Testis (tissue), 3 donors: Measurements from ENCODE around the gene CLEC2B. TPM values are rescaled to one million over a fixed set of nuclear protein-coding genes. Genes with fewer than 3 reads are reported as not detected.

Experiments
- DNase-seq: peaks from one replicate; pipeline ENCODE4 v3.0.0-alpha.2; 2019
- H3K27ac ChIP-seq, 2 donors: fragments of 200-600 bp; sonication (generic); one replicate each; pipeline ENCODE4 v1.5.1; 2019
- H3K27me3 ChIP-seq: fragments of 200-600 bp; sonication (generic); one replicate; pipeline ENCODE4 v1.5.1; 2019
- H3K36me3 ChIP-seq: fragments of 200-600 bp; sonication (generic); one replicate; pipeline ENCODE4 v1.5.1; 2017; ENCODE audit warnings: low read depth; ENCODE audit errors: missing control alignments
- H3K4me1 ChIP-seq: fragments of 200-600 bp; sonication (generic); one replicate; pipeline ENCODE4 v1.5.1; 2019
- H3K4me3 ChIP-seq, 2 donors: fragments of 200-600 bp; sonication (generic); one replicate each; pipeline ENCODE4 v1.5.1; 2017 to 2019
- H3K9me3 ChIP-seq: fragments of 200-600 bp; sonication (generic); one replicate; pipeline ENCODE4 v1.5.1; 2017
- POLR2A ChIP-seq: fragments of 450-650 bp; IDR thresholded peaks from one replicate; pipeline ENCODE4 v1.6.1; 2017; ENCODE audit warnings: antibody characterized with exemption, mild to moderate bottlenecking, moderate library complexity
- WGBS, 2 donors: methylation state at CpG; one replicate each; pipeline ENCODE4 v1.1.5; 2018; 5-methylcytosine and 5-hydroxymethylcytosine counted together
- intact Hi-C: fragments of 100-400 bp; cut with DNase I; formaldehyde crosslinking; loops from one replicate; pipeline ENCODE4 v1.15.1; 2023; ENCODE audit warnings: low total_unique reads
- polyA plus RNA-seq: library from polyadenylated mRNA; stranded (reverse); fragments of 350-450 nt; fragmentation: Illumina TruSeq; extraction: RNeasy Lipid Tissue Mini Kit (QIAGEN cat#74804); gene quantifications from one replicate; pipeline ENCODE4 v1.2.3, GENCODE V29; 2014; ENCODE audit warnings: low read depth, low replicate concordance; ENCODE audit not compliant: insufficient read depth
- total RNA-seq, 2 donors: library from RNA; depleted of rRNA; stranded (reverse); fragments of >200 nt; gene quantifications; one replicate each; pipeline ENCODE4 v1.2.3, GENCODE V29; 2016
- TF ChIP-seq, protein P1 (sequence below), 3 experiments: fragments of 450-650 bp in 2 of 3; fragments of 200-600 bp in 1 of 3; sonication (generic) in 1 of 3; IDR thresholded peaks; one replicate each; pipeline ENCODE4 v1.5.1; 2016 to 2019; ENCODE audit warnings: antibody characterized with exemption in 3 of 3, mild to moderate bottlenecking in 2 of 3, moderate library complexity in 1 of 3

CLEC2B gene
- total and polyA plus RNA-seq, 3 donors from 2014 or later = 1.2 to 5.1 (median 3.3) TPM

DNA sequence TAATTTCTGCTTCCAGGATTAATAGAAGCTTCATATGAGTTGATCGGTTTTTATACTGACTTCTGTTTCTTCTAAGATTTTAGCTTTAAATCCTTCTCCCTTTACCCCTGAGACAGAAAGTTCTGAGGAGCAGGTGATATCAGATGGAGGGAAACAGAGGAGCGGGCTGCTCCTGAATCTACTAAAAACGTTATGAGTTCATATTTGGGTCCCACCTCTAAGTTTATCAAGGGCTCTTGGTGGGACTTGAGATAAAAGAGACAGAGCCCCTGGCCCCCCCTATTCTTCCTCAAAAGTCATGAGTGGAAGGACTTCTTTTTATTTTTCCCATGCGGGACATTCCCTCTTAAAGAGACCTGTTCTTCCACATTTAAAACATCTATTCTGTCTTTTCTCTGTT lies 39.2 kb upstream of the CLEC2B start:
- Histone ChIP-seq H3K27me3 (no peaks in the 10 kb centered on the region), H3K4me1 (no peaks in the 10 kb centered on the region), H3K27ac (no peak overlapping the region), H3K4me3 (no peak overlapping the region), H3K36me3 (no peaks in the 10 kb centered on the region), H3K9me3 (no peaks in the 10 kb centered on the region)
- 90 to 93% methylated on average over 4 of the region's 4 CpGs for WGBS, 2 donors
- intact Hi-C loops = no loop called here
- no peak for TF ChIP-seq POLR2A
- TF ChIP-seq, protein P1, sequence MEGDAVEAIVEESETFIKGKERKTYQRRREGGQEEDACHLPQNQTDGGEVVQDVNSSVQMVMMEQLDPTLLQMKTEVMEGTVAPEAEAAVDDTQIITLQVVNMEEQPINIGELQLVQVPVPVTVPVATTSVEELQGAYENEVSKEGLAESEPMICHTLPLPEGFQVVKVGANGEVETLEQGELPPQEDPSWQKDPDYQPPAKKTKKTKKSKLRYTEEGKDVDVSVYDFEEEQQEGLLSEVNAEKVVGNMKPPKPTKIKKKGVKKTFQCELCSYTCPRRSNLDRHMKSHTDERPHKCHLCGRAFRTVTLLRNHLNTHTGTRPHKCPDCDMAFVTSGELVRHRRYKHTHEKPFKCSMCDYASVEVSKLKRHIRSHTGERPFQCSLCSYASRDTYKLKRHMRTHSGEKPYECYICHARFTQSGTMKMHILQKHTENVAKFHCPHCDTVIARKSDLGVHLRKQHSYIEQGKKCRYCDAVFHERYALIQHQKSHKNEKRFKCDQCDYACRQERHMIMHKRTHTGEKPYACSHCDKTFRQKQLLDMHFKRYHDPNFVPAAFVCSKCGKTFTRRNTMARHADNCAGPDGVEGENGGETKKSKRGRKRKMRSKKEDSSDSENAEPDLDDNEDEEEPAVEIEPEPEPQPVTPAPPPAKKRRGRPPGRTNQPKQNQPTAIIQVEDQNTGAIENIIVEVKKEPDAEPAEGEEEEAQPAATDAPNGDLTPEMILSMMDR (IDR thresholded peaks at IDR 0.05) = no peak
- DNase-seq = no peak

DNA sequence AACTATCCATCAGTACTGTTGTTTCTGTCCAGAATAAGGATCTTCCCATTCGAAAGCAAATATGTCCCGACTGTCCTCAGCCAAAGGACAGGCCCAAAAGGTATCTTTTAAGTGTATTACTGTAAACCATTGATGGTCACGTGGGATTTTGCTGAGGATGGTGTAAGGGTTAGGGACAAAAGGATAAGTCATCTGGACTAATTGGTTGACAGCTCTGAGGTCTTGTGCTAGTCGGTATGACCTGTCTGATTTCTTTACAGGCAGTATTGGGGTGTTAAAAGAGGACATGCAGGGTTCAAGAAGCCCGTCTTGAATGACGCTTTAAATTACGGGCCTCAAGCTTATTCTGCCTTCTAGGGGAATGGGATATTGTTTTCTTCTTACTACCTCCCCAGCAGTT lies 38.6 kb upstream of the CLEC2B start:
- Histone ChIP-seq H3K9me3 (no peaks in the 10 kb centered on the region), H3K4me1 (no peaks in the 10 kb centered on the region)
- intact Hi-C loops = no loop called here

DNA sequence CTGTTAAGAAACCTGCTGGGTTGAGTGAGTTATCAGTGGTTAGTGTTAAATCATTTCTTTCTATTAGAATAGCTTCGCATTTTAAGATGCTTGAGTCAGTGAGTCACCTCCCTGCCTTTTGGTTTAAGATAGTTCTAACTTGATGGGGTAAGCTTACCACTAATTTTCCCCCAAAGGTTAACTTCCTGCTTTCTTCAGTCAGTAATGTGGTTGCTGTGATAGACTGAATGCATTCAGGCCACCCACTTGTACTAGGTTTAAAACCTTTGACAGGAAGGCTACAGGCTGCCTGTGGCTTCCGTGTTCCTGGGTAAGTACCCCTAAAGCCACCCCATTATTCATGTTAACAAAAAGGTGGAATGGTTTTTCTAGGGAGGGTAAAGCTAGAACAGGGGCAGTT lies 37.7 kb upstream of the CLEC2B start:
- H3K4me1 ChIP-seq = no peaks in the 10 kb centered on the region
- TF ChIP-seq POLR2A = no peak
- TF ChIP-seq, protein P1 (IDR thresholded peaks at IDR 0.05) = no peak
- intact Hi-C loops = no loop called here
- no peaks in the 10 kb centered on the region for H3K27me3 ChIP-seq
- 84 to 86% methylated on average over 2 of the region's 2 CpGs for whole genome bisulfite sequencing, 2 donors
- no peak overlapping the region for H3K27ac ChIP-seq
- no peak overlapping the region for H3K4me3 ChIP-seq
- H3K9me3 ChIP-seq = no peaks in the 10 kb centered on the region
- DNase-seq = no peak
- H3K36me3 ChIP-seq = no peaks in the 10 kb centered on the region

More for the DNA sequence above, 38.6 kb upstream of the CLEC2B start:
- 89 to 92% methylated on average over 7 of the region's 7 CpGs for WGBS, 2 donors
- H3K27me3 ChIP-seq = no peaks in the 10 kb centered on the region
- no peak overlapping the region for H3K4me3 ChIP-seq
- no peak overlapping the region for H3K27ac ChIP-seq
- no peaks in the 10 kb centered on the region for H3K36me3 ChIP-seq
- TF ChIP-seq, protein P1 (IDR thresholded peaks at IDR 0.05) = no peak
- no peak for TF ChIP-seq POLR2A
- no peak for DNase-seq

DNA sequence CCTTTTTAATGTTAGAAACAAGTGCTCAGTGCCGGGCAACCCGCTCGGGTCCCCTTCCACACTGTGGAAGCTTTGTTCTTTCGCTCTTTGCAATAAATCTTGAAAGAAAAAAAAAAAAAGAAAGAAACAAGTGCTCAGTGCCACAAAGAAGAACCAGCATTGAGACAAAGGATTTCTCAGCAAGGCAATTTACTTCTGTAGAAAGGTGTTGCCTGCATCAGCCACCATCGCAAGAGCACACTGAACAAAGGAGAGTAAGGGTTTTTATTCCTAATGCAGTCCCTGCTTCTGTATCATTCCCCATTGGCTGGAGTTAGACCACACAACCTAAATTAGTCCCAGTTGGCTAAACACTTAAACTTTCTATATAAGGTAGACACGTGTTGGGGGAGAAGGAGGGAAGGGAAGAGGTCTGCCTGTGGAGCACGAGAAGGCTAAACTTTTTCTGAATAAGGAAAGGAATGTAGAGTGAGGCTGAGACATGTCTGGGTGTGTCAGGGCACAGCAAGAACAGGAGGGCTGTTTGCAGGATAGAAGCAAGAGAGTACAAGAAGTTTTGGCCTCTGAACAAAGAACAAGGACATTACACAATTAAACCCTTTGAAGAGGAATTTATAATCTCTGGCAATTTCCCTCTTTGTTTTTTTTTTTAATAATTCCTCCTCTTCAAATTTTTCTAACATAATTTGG lies 33.5 kb upstream of the CLEC2B start:
- DNase-seq = no peak
- intact Hi-C loops = no loop called here
- Histone ChIP-seq H3K27me3 (no peaks in the 10 kb centered on the region), H3K36me3 (no peaks in the 10 kb centered on the region), H3K4me3 (no peak overlapping the region), H3K9me3 (no peaks in the 10 kb centered on the region), H3K27ac (no peak overlapping the region), H3K4me1 (no peaks in the 10 kb centered on the region)
- TF ChIP-seq, protein P1 (IDR thresholded peaks at IDR 0.05) = no peak
- TF ChIP-seq POLR2A = no peak
- 81 to 85% methylated on average over 7 of the region's 7 CpGs for WGBS, 2 donors

DNA sequence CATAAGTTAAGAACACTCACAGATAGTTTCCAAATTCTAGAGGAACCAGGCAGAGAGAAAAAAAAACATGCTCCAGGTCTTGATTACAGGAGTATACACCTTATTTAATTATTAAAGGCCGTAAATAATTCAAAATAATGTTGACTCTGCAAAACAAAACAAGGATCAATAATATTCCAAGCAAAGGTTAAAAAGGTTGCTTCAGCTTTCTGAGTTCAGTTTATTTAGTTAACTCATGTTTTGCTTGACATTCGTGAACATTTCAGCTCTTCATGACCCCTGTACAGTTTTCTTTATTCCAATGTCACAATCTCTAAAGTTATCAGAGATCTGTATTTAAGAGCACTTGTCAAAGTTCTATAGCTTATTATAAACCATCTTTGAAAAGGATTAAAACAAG lies 31.8 kb upstream of the CLEC2B start:
- TF ChIP-seq, protein P1 (IDR thresholded peaks at IDR 0.05) = no peak
- no peak for TF ChIP-seq POLR2A
- WGBS, 2 donors = 85 to 92% methylated on average over 2 of the region's 2 CpGs
- intact Hi-C loops = no loop called here

More for the DNA sequence above, 31.8 kb upstream of the CLEC2B start:
- no peaks in the 10 kb centered on the region for H3K27me3 ChIP-seq
- no peaks in the 10 kb centered on the region for H3K36me3 ChIP-seq
- DNase-seq = no peak
- H3K4me1 ChIP-seq = no peaks in the 10 kb centered on the region
- H3K27ac ChIP-seq = no peak overlapping the region
- no peak overlapping the region for H3K4me3 ChIP-seq
- H3K9me3 ChIP-seq = no peaks in the 10 kb centered on the region
